H1 (cell line): ENCODE results near the gene CLEC19A. TPM values are rescaled to one million over a fixed set of nuclear protein-coding genes. Genes with fewer than 3 reads are reported as not detected.

Experiments
- CTCF ChIA-PET: fragments of 300-600 bp; sonication (Branson Sonifier 250); formaldehyde crosslinking; loops from one replicate; lab custom pipeline; 2021; ENCODE audit not compliant: partially characterized antibody; lab: Charles Lee
- POLR2A ChIA-PET: fragments of 300-600 bp; sonication (Branson Sonifier 250); formaldehyde crosslinking; loops from one replicate; lab custom pipeline; 2021; ENCODE audit warnings: inconsistent platforms; ENCODE audit not compliant: partially characterized antibody; lab: Charles Lee
- DNase-seq, 2 experiments: peaks; one replicate each; pipeline versions ENCODE4 v3.0.0 to v3.0.0-alpha.2; 2010 to 2022; ENCODE audit warnings: low spot score in 2 of 2, low read depth in 1 of 2, mixed read lengths in 1 of 2
- FAIRE-seq: peaks from 2 replicates; lab custom pipeline; 2011; peaks lifted over from hg19 to GRCh38; lab: Jason Lieb, UNC
- H2AFZ ChIP-seq: 2 replicates; pipeline ENCODE4 v1.8.1; 2012; ENCODE audit warnings: low read length, inconsistent platforms
- H2AK5ac ChIP-seq: 2 replicates; pipeline ENCODE4 v1.6.1; 2013; ENCODE audit warnings: low read depth, low read length
- H2BK120ac ChIP-seq: replicated peaks from 2 replicates; pipeline ENCODE3; 2013; ENCODE audit warnings: low read depth, low read length, inconsistent platforms
- H2BK12ac ChIP-seq: 2 replicates; pipeline ENCODE4 v1.6.1; 2013; ENCODE audit warnings: low read depth, low read length
- H2BK15ac ChIP-seq: 2 replicates; pipeline ENCODE4 v1.6.1; 2013; ENCODE audit warnings: low read length
- H2BK20ac ChIP-seq: 2 replicates; pipeline ENCODE4 v1.6.1; 2013; ENCODE audit warnings: low read length
- H2BK5ac ChIP-seq: 2 replicates; pipeline ENCODE4 v1.6.1; 2013; ENCODE audit warnings: low read depth, low read length
- H3K14ac ChIP-seq: 2 replicates; pipeline ENCODE4 v1.6.1; 2013; ENCODE audit warnings: inconsistent platforms; ENCODE audit not compliant: insufficient read length
- H3K18ac ChIP-seq: 2 replicates; pipeline ENCODE4 v1.6.1; 2013; ENCODE audit warnings: low read length; ENCODE audit errors: extremely low read depth
- H3K23ac ChIP-seq: 2 replicates; pipeline ENCODE4 v1.6.1; 2013; ENCODE audit warnings: inconsistent platforms; ENCODE audit not compliant: insufficient read length
- H3K23me2 ChIP-seq: 2 replicates; pipeline ENCODE4 v1.6.1; 2013; ENCODE audit warnings: low read depth, low read length
- H3K27ac ChIP-seq: 2 replicates; pipeline ENCODE4 v1.6.1; 2011; ENCODE audit warnings: low read depth, low read length, inconsistent platforms
- H3K27me3 ChIP-seq, 4 experiments: replicated peaks in 1 of 4; 1 replicate in 1 of 4; 2 replicates in 3 of 4; pipeline versions ENCODE4 v1.6.1 to v1.8.1; 2011 to 2013; ENCODE audit warnings: low read length in 3 of 4, mild to moderate bottlenecking in 3 of 4, inconsistent platforms in 2 of 4, mixed read lengths in 2 of 4, moderate library complexity in 1 of 4; ENCODE audit not compliant: control insufficient read depth in 3 of 4, insufficient read depth in 3 of 4; ENCODE audit errors: extremely low read depth in 1 of 4
- H3K36me3 ChIP-seq, 4 experiments: 2 replicates each; pipeline versions ENCODE4 v1.6.1 to v1.8.1; 2011 to 2013; ENCODE audit warnings: mild to moderate bottlenecking in 4 of 4, low read length in 3 of 4, moderate library complexity in 2 of 4, control low read depth in 1 of 4, inconsistent platforms in 1 of 4; ENCODE audit not compliant: insufficient read depth in 4 of 4, control insufficient read depth in 2 of 4
- H3K4ac ChIP-seq: replicated peaks from 2 replicates; pipeline ENCODE3; 2013; ENCODE audit warnings: low read length, low read depth, mixed read lengths, inconsistent platforms; ENCODE audit not compliant: insufficient read length
- H3K4me1 ChIP-seq, 4 experiments: replicated peaks in 1 of 4; 1 replicate in 1 of 4; 2 replicates in 3 of 4; pipeline versions ENCODE4 v1.6.1 to v1.8.1; 2011 to 2013; ENCODE audit warnings: low read length in 3 of 4, inconsistent platforms in 2 of 4, mixed read lengths in 1 of 4; ENCODE audit not compliant: insufficient read depth in 4 of 4, control insufficient read depth in 3 of 4
- H3K4me2 ChIP-seq, 2 experiments: 2 replicates each; pipeline versions ENCODE4 v1.6.1 to v1.8.1; 2011 to 2013; ENCODE audit warnings: low read depth in 2 of 2, low read length in 2 of 2, control low read depth in 1 of 2, inconsistent platforms in 1 of 2, mild to moderate bottlenecking in 1 of 2; ENCODE audit not compliant: insufficient read depth in 1 of 2
- H3K4me3 ChIP-seq, 4 experiments: fragments of 200-600, 300-600 bp in 1 of 4; sonication (generic), shearing (Covaris generic), sonication (Bioruptor Twin) in 1 of 4; 2 replicates each; pipeline versions ENCODE4 v1.5.1 to v1.8.1; 2011 to 2016; ENCODE audit warnings: low read length in 4 of 4, low read depth in 3 of 4, control low read depth in 2 of 4, inconsistent platforms in 2 of 4, mild to moderate bottlenecking in 2 of 4, mixed read lengths in 1 of 4, moderate library complexity in 1 of 4; ENCODE audit not compliant: insufficient read depth in 2 of 4; ENCODE audit errors: extremely low read depth in 1 of 4
- H3K56ac ChIP-seq: replicated peaks from 2 replicates; pipeline ENCODE3; 2013; ENCODE audit warnings: low read depth, mild to moderate bottlenecking, mixed read lengths, low read length, inconsistent platforms; ENCODE audit not compliant: insufficient read length
- H3K79me1 ChIP-seq: 2 replicates; pipeline ENCODE4 v1.6.1; 2013; ENCODE audit warnings: low read depth, low read length, control low read depth
- H3K79me2 ChIP-seq, 2 experiments: 2 replicates each; pipeline versions ENCODE4 v1.6.1 to v1.8.1; 2012 to 2013; ENCODE audit warnings: low read length in 2 of 2, mild to moderate bottlenecking in 2 of 2, inconsistent platforms in 1 of 2; ENCODE audit not compliant: insufficient read depth in 2 of 2, control insufficient read depth in 1 of 2
- H3K9ac ChIP-seq, 4 experiments: replicated peaks in 1 of 4; 1 replicate in 1 of 4; 2 replicates in 3 of 4; pipeline versions ENCODE4 v1.6.1 to v1.8.1; 2011 to 2013; ENCODE audit warnings: low read depth in 3 of 4, low read length in 3 of 4, control low read depth in 2 of 4, mild to moderate bottlenecking in 2 of 4, moderate library complexity in 2 of 4, inconsistent platforms in 1 of 4; ENCODE audit errors: extremely low read depth in 1 of 4
- H3K9me3 ChIP-seq, 2 experiments: 2 replicates each; pipeline versions ENCODE4 v1.6.1 to v1.8.1; 2012 to 2013; ENCODE audit warnings: mild to moderate bottlenecking in 2 of 2, moderate library complexity in 2 of 2, control low read depth in 1 of 2, inconsistent platforms in 1 of 2, low read depth in 1 of 2, low read length in 1 of 2, mixed read lengths in 1 of 2; ENCODE audit not compliant: insufficient read depth in 2 of 2
- H4K20me1 ChIP-seq, 2 experiments: replicated peaks in 1 of 2; 2 replicates each; pipeline versions ENCODE3 to v1.8.1; 2011 to 2013; ENCODE audit warnings: inconsistent platforms in 2 of 2, low read length in 2 of 2, mild to moderate bottlenecking in 1 of 2; ENCODE audit not compliant: insufficient read depth in 2 of 2, control insufficient read depth in 1 of 2
- H4K5ac ChIP-seq: 2 replicates; pipeline ENCODE4 v1.6.1; 2013; ENCODE audit warnings: low read length, low read depth, mixed read lengths, inconsistent platforms; ENCODE audit not compliant: insufficient read length
- H4K8ac ChIP-seq: 2 replicates; pipeline ENCODE4 v1.8.0; 2013; ENCODE audit warnings: mild to moderate bottlenecking, moderate library complexity, low read length, inconsistent platforms; ENCODE audit not compliant: insufficient read depth; ENCODE audit errors: extremely low read depth
- H4K91ac ChIP-seq: replicated peaks from 2 replicates; pipeline ENCODE3; 2013; ENCODE audit warnings: low read length, mixed read lengths, inconsistent platforms; ENCODE audit not compliant: insufficient read length
- ATF2 ChIP-seq: IDR thresholded peaks from 2 replicates; pipeline ENCODE4 v1.6.1; 2012; ENCODE audit warnings: low read length, inconsistent platforms
- E2F6 ChIP-seq: IDR thresholded peaks from 2 replicates; pipeline ENCODE4 v1.6.1; 2012; ENCODE audit warnings: inconsistent platforms
- MAX ChIP-seq: IDR thresholded peaks from 2 replicates; pipeline ENCODE4 v1.6.1; 2012; ENCODE audit warnings: inconsistent platforms
- RBBP5 ChIP-seq: IDR thresholded peaks from 2 replicates; pipeline ENCODE4 v1.7.1; 2012; ENCODE audit warnings: low read depth, mild to moderate bottlenecking, inconsistent platforms, low read length, moderate library complexity, borderline replicate concordance
- TAF7 ChIP-seq: optimal IDR thresholded peaks from 2 replicates; pipeline ENCODE3; 2011; ENCODE audit warnings: low read depth, mild to moderate bottlenecking, inconsistent platforms, low read length, moderate library complexity, borderline replicate concordance
- USF2 ChIP-seq: IDR thresholded peaks from 2 replicates; pipeline ENCODE4 v1.6.1; 2011; ENCODE audit warnings: low read length, improper control_type of control experiment
- ZNF274 ChIP-seq: IDR thresholded peaks from 2 replicates; pipeline ENCODE4 v1.7.0; 2012; ENCODE audit warnings: low read length, borderline replicate concordance; ENCODE audit errors: extremely low read depth
- WGBS, 2 experiments: shearing (Covaris generic) in 1 of 2; methylation state at CpG; one replicate each; pipeline versions ENCODE4 v1.1.6 to v1.1.7; 2013 to 2015; ENCODE audit warnings: low lambda C conversion rate in 2 of 2, mixed read lengths in 2 of 2, inconsistent platforms in 1 of 2, low coverage in 1 of 2, missing lambda C conversion rate in 1 of 2; ENCODE audit not compliant: insufficient replicate concordance in 2 of 2, insufficient coverage in 1 of 2, insufficient read length in 1 of 2; ENCODE audit errors: extremely low coverage in 1 of 2, missing lambda C conversion rate in 1 of 2; 5-methylcytosine and 5-hydroxymethylcytosine counted together
- polyA plus RNA-seq, 7 experiments: library from polyadenylated mRNA; depleted of rRNA in 3 of 7; stranded (reverse) in 5 of 7; unstranded in 2 of 7; fragments of >200 nt in 5 of 7; fragments of 200-250 nt in 2 of 7; gene quantifications; 1 replicate in 5 of 7; 2 replicates in 1 of 7; 4 replicates in 1 of 7; pipeline versions ENCODE4 v1.2.1 to v1.2.3, GENCODE V29; 2011 to 2013; ENCODE audit warnings: missing spikeins in 2 of 7, mixed read lengths in 2 of 7
- total RNA-seq: library from RNA; stranded (reverse); fragmentation: NEBNext Ultra II Directional; extraction: Animal tissue kit (Norgen Biotek cat#: 25700); gene quantifications from 2 replicates; pipeline ENCODE4 v1.2.1, GENCODE V29; 2021

CLEC19A gene
- total and polyA plus RNA-seq, 2 of the 8 experiments (the other 6 are each of a cell fraction or from before 2014, with no cell fraction given) = 0.35 to 0.88 TPM

- H3K23ac ChIP-seq = no peak overlapping the region
- H3K27me3 ChIP-seq = no peaks in the 10 kb centered on the region
- H3K4me2 ChIP-seq = peak overlapping the region; percentile 14 to 35; a peak in 3 of 4 replicates
- no peaks in the 10 kb centered on the region for H3K79me1 ChIP-seq
- H3K4me3 ChIP-seq = no peak overlapping the region
- no peak overlapping the region for H3K14ac ChIP-seq
- ChIA-PET POLR2A (no interaction called here), CTCF (interaction anchor here (1.4 kb wide), 1 partner anchor 110 kb away, joined by 5 read pairs; no protein-coding TSS in a partner anchor)
- peak overlapping the region; percentile 70 for H3K27ac ChIP-seq
- peak; percentile 7 for FAIRE-seq
- no peaks in the 10 kb centered on the region for H3K79me2 ChIP-seq
- peaks cover 11 to 35% (median 26%) of the 10 kb centered on the region in 4 experiments for H3K4me1 ChIP-seq
- DNase-seq = peak in 1 of 2 experiments; percentile 52
- no peak overlapping the region for H3K56ac ChIP-seq
- H3K9me3 ChIP-seq = no peaks in the 10 kb centered on the region
- H4K8ac ChIP-seq = 0 out of 2 replicates have a peak overlapping the region, but pooled peaks have one; percentile 40
- H3K9ac ChIP-seq = no peak overlapping the region
- H2BK120ac ChIP-seq = peak overlapping the region; percentile 3
- H2AK5ac ChIP-seq = no peak overlapping the region
- peak overlapping the region; percentile 20 for H4K5ac ChIP-seq
- no peaks in the 10 kb centered on the region for H4K20me1 ChIP-seq
- peak overlapping the region; percentile 71 for H4K91ac ChIP-seq
- H2BK20ac ChIP-seq = peak overlapping the region; percentile 77; the same call in 1 of the 2 replicates
- peak overlapping the region; percentile 96 for H2BK12ac ChIP-seq
- H2BK5ac ChIP-seq = peak overlapping the region; percentile 86; the same call in 1 of the 2 replicates
- H3K4ac ChIP-seq = no peak overlapping the region
- H3K36me3 ChIP-seq = no peaks in the 10 kb centered on the region
- H2AFZ ChIP-seq = peak overlapping the region; percentile 36; the same call in 1 of the 2 replicates
- H3K23me2 ChIP-seq = no peaks in the 10 kb centered on the region
- TF ChIP-seq E2F6 = peak; percentile 51; the same call in 1 of the 2 replicates
- no peak for TF ChIP-seq USF2
- no peak for TF ChIP-seq ZNF274
- TF ChIP-seq ATF2 = no peak
- TF ChIP-seq RBBP5 = peak; percentile 19; the same call in 1 of the 2 replicates
- 0 out of 2 replicates have a peak, but pooled peaks have one; percentile 22 for TF ChIP-seq MAX
- TF ChIP-seq TAF7 = no peak
- H2BK15ac ChIP-seq = no peak overlapping the region
- H3K18ac ChIP-seq = peak overlapping the region; percentile 79
- WGBS, 2 experiments = 71% methylated on average over 7 of the region's 7 CpGs; no CpG with 5 or more reads in 1 of the 2 experiments
Observed at GRCh38 chr16:19289811-19290485, 4.4 kb downstream of the CLEC19A start.
